ENCODE results near the gene SSMEM1.
A peak's percentile ranks its signal among the peaks of the same experiment; 100 is the strongest.
"Not testable (repeated sequence)": the region's sequence is repeated elsewhere in the genome, so short reads cannot be mapped to it uniquely, and the experiment has no call there.

Gene SSMEM1

DNA sequence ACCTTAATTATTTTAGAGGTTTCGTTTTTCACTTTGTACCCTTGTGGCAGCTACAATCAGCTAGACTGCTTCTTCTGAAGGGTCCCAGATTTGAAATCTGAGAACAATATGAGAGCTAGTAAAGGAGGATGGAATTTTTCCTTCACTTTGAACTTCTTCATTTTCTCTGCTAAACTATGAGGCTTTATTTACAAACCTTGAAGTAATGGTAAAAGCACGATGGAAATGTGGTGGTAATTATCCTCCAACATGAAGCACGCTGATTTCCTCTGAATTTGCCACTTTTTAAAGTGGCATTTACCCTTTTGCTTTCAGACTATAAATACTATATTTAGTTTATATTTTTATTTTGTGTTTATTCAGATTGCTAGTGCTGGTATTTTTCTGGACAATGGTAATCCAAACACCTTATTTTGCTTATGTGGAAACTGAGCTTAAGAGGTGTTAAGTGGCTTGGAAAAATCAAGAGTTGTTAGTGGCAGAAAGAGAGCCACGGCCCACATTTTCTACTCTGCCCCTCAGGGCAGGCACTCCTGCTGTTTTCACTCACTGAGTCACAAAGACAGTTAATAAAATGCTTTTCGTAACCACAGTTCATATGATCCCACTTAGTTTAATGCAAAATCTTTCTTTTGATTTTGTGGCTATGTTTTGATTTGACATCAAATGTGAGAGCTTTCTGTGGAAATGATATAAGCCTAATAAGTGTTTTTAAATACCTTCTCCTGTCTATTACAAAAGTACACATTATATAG is 2.7 kb downstream of the SSMEM1 start:
- no peak for DNase-seq (ENCODE audit: low spot score)

- no peak for DNase-seq (ENCODE audit: low spot score)
These were observed 6.2 kb downstream of the SSMEM1 start for GRCh38 chr7:130213828-130214227.

DNA sequence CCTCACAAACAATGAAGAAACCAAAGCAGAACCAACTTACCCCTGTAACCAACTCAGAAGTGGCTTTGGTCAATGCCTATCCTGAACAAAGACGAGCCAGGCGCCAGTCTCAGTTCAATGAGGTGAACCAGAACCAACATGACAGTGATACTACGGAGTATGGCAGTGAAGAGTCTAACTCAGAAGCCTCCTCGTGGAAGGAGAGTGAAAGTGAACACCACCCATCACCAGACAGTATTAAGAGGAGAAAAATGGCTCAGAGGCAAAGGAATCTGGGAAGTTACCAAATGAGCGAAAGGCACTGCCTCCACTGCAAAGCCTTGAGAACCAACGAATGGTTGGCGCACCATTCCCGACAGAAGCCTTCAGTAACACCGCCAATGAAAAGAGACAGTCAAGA is 8.4 kb downstream of the SSMEM1 start:
- DNase-seq (ENCODE audit: low spot score): no peak

DNA sequence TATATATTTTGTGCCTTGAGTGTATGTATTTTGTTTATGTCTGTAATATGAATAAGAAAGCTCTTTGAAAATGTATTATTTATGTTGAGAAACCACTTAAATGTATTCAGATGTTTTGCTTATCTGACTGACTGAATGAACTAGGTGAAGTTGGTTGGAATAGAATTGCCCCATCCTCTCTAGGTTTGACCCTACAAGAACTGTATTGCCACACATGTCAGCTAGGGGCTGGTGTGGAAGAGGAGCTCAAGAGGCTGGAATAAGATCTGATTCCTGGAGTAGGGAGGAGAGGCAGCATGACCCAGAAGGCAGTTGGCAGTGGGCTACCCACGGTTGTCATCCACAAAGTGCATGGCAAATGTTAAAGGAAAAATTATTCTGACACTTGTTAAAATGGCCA is 9.1 kb downstream of the SSMEM1 start:
- DNase-seq (ENCODE audit: low spot score): no peak

DNA sequence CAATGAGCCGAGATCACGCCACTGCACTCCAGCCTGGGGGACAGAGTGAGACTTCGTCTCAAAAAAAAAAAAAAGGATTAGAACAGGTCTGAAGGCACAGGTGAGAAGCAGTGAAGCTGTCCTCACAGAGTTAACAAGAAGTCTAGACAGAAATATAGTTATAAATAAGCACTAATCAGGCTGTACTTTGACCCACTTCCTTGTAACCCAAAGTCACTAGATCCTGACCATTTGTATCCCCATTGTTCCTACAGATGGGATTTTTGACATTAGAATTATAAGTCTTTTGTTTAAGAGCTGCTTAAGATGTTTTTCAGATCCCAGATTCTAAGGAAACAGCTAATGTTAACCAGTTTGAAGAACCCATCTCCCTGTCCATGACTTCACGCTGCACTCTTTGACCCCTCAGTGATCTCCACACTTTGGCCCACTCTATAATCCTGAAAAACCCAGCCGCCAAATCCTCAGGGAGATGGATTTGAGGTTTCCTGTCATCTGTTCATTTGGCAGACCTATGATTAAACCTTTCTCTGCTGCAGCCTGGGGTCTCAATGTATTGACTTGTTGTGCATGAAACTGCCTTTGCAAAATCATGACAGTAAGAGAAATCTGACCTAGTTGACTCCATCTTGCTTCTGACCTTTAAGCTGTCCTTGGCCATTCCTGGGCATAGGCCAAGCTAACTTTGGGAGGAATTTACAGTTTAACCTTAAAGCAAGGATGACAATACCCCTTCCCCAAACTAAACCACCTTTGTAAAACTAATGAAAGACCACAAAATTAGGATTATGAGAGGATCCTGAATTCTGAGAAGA is 11.4 kb downstream of the SSMEM1 start:
- DNase-seq (ENCODE audit: low spot score): no peak

GRCh38 chr7:130219871-130220270 is 12.2 kb downstream of the SSMEM1 start:
- DNase-seq (ENCODE audit: low spot score): no peak

DNA sequence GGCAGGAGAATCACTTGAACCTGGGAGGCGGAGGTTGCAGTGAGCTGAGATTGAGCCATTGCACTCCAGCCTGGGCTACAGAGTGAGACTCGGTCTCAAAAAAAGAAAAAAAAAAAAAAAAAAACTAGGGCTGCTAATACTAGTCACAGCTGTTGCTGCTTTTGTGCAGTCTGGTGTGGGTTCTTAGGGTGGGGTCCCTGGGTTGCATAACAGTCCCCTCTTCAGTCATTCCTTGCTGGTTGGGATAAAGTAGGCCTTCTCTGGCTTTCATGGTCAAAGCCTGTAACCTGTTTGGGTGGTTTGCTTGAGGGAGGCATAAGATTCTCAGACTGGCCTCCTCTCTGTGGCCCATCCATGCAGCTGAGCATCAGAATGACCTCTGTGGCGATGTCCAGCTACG is 14.1 kb downstream of the SSMEM1 start:
- no peak for DNase-seq (ENCODE audit: low spot score)

DNA sequence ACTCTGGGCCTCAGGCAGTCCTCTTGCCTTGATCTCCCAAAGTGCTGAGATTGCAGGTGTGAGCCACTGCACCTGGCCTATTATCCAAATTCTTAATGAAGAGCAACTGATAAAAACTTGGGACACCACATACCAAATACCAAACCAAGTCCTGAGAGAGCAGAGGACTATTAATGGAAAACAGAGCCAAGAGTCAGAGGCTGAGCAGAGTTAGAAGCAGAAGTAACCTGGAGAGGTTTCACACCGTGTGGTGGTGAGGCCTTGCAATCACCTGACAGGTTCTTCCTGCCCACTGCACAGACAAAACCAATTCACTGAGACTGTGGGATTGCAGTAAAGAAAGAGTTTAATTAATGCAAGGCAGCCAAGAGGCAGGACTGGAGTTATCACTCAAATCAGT is 16.0 kb downstream of the SSMEM1 start:
- DNase-seq (ENCODE audit: low spot score): no peak

DNA sequence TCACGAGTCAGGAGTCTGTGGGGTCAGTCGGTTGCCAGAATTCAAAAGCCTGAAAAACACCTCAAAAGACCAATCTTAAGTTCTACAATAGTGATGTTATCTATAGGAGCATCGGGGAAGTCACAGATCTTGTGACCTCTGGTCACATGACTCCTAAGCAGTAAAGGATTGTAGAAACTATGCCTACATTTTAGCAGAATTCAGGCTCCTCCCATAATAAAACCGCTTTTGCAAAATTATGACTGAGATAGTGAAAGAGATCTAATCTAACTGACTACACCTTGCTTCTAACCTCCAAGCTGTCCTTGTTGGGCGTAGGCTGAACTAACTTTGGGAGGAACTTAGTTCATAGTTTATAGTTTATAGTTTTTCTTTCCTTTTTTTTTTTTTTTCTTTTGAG is 16.6 kb downstream of the SSMEM1 start:
- DNase-seq (ENCODE audit: low spot score): no peak

DNA sequence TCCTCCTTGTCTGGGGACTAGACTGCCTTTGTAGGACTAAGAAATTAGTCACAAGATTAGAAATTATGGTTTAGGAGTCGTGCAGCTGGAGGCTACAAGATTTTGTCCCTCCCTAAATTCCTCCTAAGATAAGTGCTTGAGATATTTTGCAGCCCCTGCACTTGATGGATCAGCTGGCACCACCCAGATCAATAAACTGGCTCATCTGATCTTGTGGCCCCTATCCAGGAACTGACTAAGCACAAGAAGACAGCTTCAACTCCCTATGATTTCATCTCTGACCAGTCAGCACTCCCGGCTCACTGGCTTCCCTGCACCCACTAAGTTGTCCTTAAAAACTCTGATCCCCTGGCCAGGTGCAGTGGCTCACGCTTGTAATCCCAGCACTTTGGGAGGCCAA is 17.3 kb downstream of the SSMEM1 start:
- DNase-seq (ENCODE audit: low spot score): not testable (repeated sequence)

GRCh38 chr7:130226333-130226732 is 18.7 kb downstream of the SSMEM1 start:
- no peak for DNase-seq (ENCODE audit: low spot score)

- DNase-seq (ENCODE audit: low spot score): no peak
These were observed 20.4 kb downstream of the SSMEM1 start for GRCh38 chr7:130227883-130228575.

- no peak for DNase-seq (ENCODE audit: low spot score)
These were observed 21.3 kb downstream of the SSMEM1 start for GRCh38 chr7:130228840-130229502.

- not testable (repeated sequence) for DNase-seq (ENCODE audit: low spot score)
These were observed 22.3 kb downstream of the SSMEM1 start for GRCh38 chr7:130229981-130230380.

DNA sequence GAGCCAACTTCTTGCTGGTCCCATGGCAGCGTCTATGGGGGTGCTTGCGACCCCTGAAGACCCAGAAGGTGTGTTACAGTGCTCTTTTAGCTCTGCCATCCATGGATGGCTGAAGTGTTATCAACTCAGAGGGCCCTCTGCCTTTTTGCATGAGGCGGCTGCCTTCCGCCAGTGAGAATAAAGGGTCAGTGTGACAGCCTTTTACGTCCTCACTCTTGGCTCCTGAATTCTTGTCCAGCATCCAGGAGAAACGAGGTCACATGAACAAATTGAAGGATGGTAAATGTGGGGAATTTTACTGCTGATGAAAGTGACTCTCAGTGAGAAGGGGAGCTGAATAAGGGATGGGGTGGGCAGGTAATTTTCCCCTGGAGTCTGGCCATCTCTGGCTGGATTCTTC is 24.1 kb downstream of the SSMEM1 start:
- DNase-seq (ENCODE audit: low spot score): no peak

- no peak for DNase-seq (ENCODE audit: low spot score)
These were observed 24.5 kb downstream of the SSMEM1 start for GRCh38 chr7:130232209-130232608.

- DNase-seq (ENCODE audit: low spot score): no peak
These were observed 26.4 kb downstream of the SSMEM1 start for GRCh38 chr7:130234078-130234477.

DNA sequence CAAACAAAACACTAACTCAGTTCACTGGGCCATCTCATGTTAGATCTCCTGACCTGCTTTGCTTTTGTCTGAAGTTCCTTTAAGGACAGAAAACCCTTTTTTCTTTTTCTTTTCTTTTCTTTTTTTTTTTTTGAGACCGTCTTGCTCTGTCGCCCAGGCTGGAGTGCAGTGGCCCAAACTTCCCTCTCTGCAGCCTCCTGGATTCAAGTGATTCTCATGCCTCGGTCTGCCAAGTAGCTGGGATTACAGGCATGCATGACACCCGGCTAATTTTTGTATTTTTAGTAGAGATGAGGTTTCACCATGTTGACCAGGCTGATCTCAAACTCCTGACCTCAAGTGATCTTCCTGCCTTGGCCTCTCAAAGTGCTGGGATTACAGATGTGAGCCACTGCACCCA is 28.7 kb downstream of the SSMEM1 start:
- not testable (repeated sequence) for DNase-seq (ENCODE audit: low spot score)

GRCh38 chr7:130240240-130240639 is 32.6 kb downstream of the SSMEM1 start:
- DNase-seq (ENCODE audit: low spot score): no peak

- DNase-seq (ENCODE audit: low spot score): peak; percentile 52
These were observed 34.7 kb downstream of the SSMEM1 start for GRCh38 chr7:130242198-130243014.

DNA sequence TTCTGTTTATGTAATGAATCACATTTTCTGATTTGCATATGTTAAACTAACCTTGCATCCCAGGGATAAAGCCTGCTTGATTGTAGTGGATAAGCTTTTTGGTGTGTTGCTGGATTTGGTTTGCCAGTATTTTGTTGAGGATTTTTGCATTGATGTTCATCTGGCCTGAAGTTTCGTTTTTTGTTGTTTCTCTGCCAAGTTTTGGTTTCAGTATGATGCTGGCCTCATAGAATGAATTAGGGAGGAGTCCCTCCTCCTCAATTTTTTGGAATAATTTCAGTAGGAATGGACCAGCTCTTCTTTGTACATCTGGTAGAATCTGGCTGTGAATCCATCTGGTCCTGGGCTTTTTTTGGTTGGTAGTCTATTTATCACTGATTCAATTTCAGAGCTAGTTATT is 35.8 kb downstream of the SSMEM1 start:
- peak; percentile 25 for DNase-seq (ENCODE audit: low spot score)

All from activated CD4-positive, alpha-beta T cell treated with anti-CD3 and anti-CD28 coated beads, Interleukin-2, Interleukin-4, amounts not matched to agents 100 ng/mL and 50 ng/mL, durations not matched to agents 16 hours and 8 hours (primary cell).